ENCODE data around the gene TRAK1. TPM values are rescaled to one million over a fixed set of nuclear protein-coding genes. Genes with fewer than 3 reads are reported as not detected.

The TRAK1 gene
- total and polyA plus RNA-seq, 2 donors (not counting 1 experiment from before 2014, with no cell fraction given), result 71.3 to 129 TPM

DNA sequence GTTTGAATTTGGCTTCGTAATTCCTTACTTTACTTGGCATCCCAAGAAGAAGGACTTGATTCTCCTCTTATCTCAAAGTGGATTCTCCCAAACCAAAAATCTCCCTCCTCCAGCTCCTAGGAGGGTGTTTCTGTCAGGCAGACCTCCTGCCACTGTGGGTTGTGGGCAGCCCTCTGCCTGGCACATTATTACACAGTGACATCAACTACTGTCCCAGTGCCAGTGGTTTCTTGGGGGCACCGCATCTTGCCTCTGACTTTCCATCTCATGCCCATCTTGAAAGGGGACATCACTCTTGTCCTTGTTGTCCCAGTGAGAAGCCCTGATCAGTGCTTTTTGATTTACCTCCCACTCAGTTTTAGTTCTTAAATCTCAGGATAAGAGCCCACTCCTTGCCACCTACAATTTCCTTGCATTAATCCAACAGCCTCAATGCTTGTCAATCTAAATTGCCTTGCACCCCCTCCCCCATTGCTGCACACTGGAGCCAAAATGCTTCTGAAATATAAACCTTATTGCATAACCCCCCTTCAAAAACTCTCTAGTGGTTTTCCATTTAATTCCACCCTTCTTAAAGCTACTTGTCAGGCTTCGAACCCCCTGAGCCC is 81.0 kb downstream of the TRAK1 start:
- H3K27me3 Mint-ChIP-seq, result no peaks in the 10 kb centered on the region
- Histone ChIP-seq H3K4me1 (ENCODE audit: control insufficient read depth in 2 of 2, insufficient read depth in 2 of 2, low read length in 2 of 2) (peaks cover 62 to 71% of the 10 kb centered on the region in 2 donors), H3K4me3 (ENCODE audit: control extremely low read depth in 1 of 5, extremely low read depth in 1 of 5, insufficient read depth in 1 of 5, low read depth in 2 of 5, low read length in 4 of 5) (no peak overlapping the region), H3K4me2 (replicated peaks; ENCODE audit: low read depth, low read length, poor library complexity, severe bottlenecking) (peak overlapping the region; percentile 48), H4K20me1 (ENCODE audit: control insufficient read depth, insufficient read depth, low read length, poor library complexity, severe bottlenecking) (peaks cover 65% of the 10 kb centered on the region), H3K27me3 (replicated peaks in 1 of 4; ENCODE audit: control extremely low read depth in 1 of 4, control insufficient read depth in 3 of 4, insufficient read depth in 4 of 4, low read length in 3 of 4) (no peaks in the 10 kb centered on the region), H3K9me3 (ENCODE audit: control extremely low read depth in 1 of 3, control insufficient read depth in 2 of 3, insufficient read depth in 1 of 3, low read length in 2 of 3) (no peaks in the 10 kb centered on the region), H3K79me2 (ENCODE audit: control insufficient read depth, insufficient read depth, low read length) (peaks cover 92% of the 10 kb centered on the region), H3K27ac (ENCODE audit: low read length in 2 of 2) (peak overlapping the region in 1 of 2 donors; percentile 8), H3K36me3 (replicated peaks in 1 of 2; ENCODE audit: control extremely low read depth in 1 of 2, control insufficient read depth in 1 of 2, extremely low read depth in 1 of 2, insufficient read depth in 2 of 2, low read length in 1 of 2) (peaks cover 0 to 6% of the 10 kb centered on the region in 2 experiments), H3K9ac (ENCODE audit: low read length) (no peak overlapping the region), H2AFZ (ENCODE audit: insufficient read depth, low read depth, low read length, poor library complexity, severe bottlenecking) (no peak overlapping the region)
- no peak for TF ChIP-seq EZH2 (IDR thresholded peaks at IDR 0.05; ENCODE audit: borderline replicate concordance, insufficient read depth, low read depth, low read length, poor library complexity, severe bottlenecking)
- TF ChIP-seq, protein P1, sequence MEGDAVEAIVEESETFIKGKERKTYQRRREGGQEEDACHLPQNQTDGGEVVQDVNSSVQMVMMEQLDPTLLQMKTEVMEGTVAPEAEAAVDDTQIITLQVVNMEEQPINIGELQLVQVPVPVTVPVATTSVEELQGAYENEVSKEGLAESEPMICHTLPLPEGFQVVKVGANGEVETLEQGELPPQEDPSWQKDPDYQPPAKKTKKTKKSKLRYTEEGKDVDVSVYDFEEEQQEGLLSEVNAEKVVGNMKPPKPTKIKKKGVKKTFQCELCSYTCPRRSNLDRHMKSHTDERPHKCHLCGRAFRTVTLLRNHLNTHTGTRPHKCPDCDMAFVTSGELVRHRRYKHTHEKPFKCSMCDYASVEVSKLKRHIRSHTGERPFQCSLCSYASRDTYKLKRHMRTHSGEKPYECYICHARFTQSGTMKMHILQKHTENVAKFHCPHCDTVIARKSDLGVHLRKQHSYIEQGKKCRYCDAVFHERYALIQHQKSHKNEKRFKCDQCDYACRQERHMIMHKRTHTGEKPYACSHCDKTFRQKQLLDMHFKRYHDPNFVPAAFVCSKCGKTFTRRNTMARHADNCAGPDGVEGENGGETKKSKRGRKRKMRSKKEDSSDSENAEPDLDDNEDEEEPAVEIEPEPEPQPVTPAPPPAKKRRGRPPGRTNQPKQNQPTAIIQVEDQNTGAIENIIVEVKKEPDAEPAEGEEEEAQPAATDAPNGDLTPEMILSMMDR (IDR thresholded peaks at IDR 0.05), result no peak
- DNase-seq (no peak), ATAC-seq (ENCODE audit: low read depth) (no peak)
- H3K27ac Mint-ChIP-seq, result peak overlapping the region; percentile 65
- peak overlapping the region; percentile 54 for H3K4me3 Mint-ChIP-seq
- 100% methylated on average over 2 of the region's 3 CpGs for WGBS (ENCODE audit: insufficient coverage)
- ChIA-PET POLR2A (no interaction called here), CTCF (interaction anchor here (1.3 kb wide), 1 partner anchor 19 kb away, joined by 4 read pairs; no protein-coding TSS in a partner anchor)
- H3K9me3 Mint-ChIP-seq (ENCODE audit: insufficient read depth), result no peaks in the 10 kb centered on the region
- peaks cover 78% of the 10 kb centered on the region for H3K4me1 Mint-ChIP-seq
- intact Hi-C loops (cut with micrococcal nuclease), result no loop called here

DNA sequence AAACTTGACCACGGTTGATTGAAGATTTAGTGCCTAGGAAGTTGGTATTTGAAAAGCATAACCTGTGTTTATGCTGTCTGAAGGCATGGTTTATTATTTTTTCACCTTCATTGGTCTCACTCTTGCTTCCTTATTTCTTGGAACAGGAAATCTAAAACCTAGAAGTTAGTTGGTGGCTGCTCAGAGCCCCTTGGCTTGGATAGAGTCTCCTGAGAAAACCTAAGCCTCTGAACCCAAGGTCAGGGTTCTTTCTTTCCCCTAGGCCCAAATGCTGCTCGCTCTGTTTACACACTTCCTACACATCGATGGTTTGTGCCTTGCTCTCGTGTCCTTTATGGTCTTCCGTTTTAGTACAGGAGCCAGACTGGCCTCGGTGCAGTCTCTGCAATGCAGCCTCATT is 82.2 kb downstream of the TRAK1 start:
- peak overlapping the region; percentile 69 for H3K27ac Mint-ChIP-seq
- H3K4me2 ChIP-seq (replicated peaks; ENCODE audit: low read depth, low read length, poor library complexity, severe bottlenecking), result peak overlapping the region; percentile 48

More for the DNA sequence above, 82.2 kb downstream of the TRAK1 start:
- intact Hi-C loops (cut with micrococcal nuclease), result no loop called here
- H3K4me1 Mint-ChIP-seq, result peaks cover 71% of the 10 kb centered on the region
- H3K27me3 Mint-ChIP-seq, result no peaks in the 10 kb centered on the region
- no peaks in the 10 kb centered on the region for H3K9me3 Mint-ChIP-seq (ENCODE audit: insufficient read depth)
- H4K20me1 ChIP-seq (ENCODE audit: control insufficient read depth, insufficient read depth, low read length, poor library complexity, severe bottlenecking), result peaks cover 60% of the 10 kb centered on the region
- no peaks in the 10 kb centered on the region for H3K27me3 ChIP-seq (replicated peaks in 1 of 4; ENCODE audit: control extremely low read depth in 1 of 4, control insufficient read depth in 3 of 4, insufficient read depth in 4 of 4, low read length in 3 of 4)
- H3K4me1 ChIP-seq (ENCODE audit: control insufficient read depth in 2 of 2, insufficient read depth in 2 of 2, low read length in 2 of 2), result peaks cover 62 to 70% of the 10 kb centered on the region in 2 donors
- H2AFZ ChIP-seq (ENCODE audit: insufficient read depth, low read depth, low read length, poor library complexity, severe bottlenecking), result no peak overlapping the region
- H3K27ac ChIP-seq (ENCODE audit: low read length in 2 of 2), result peak overlapping the region in 1 of 2 donors; percentile 42
- TF ChIP-seq, protein P1 (IDR thresholded peaks at IDR 0.05), result no peak
- no peak for TF ChIP-seq EZH2 (IDR thresholded peaks at IDR 0.05; ENCODE audit: borderline replicate concordance, insufficient read depth, low read depth, low read length, poor library complexity, severe bottlenecking)
- WGBS (ENCODE audit: insufficient coverage), result 20% methylated on average over 5 of the region's 6 CpGs
- ChIA-PET POLR2A (no interaction called here), CTCF (interaction anchor here (1.2 kb wide), 1 partner anchor 18 kb away, joined by 4 read pairs; no protein-coding TSS in a partner anchor)
- DNase-seq (peak; percentile 38), ATAC-seq (ENCODE audit: low read depth) (peak; percentile 29)
- H3K4me3 Mint-ChIP-seq, result peak overlapping the region; percentile 55
- H3K9me3 ChIP-seq (ENCODE audit: control extremely low read depth in 1 of 3, control insufficient read depth in 2 of 3, insufficient read depth in 1 of 3, low read length in 2 of 3), result no peaks in the 10 kb centered on the region
- peaks cover 92% of the 10 kb centered on the region for H3K79me2 ChIP-seq (ENCODE audit: control insufficient read depth, insufficient read depth, low read length)
- peaks cover 0 to 18% of the 10 kb centered on the region in 2 experiments for H3K36me3 ChIP-seq (replicated peaks in 1 of 2; ENCODE audit: control extremely low read depth in 1 of 2, control insufficient read depth in 1 of 2, extremely low read depth in 1 of 2, insufficient read depth in 2 of 2, low read length in 1 of 2)
- no peak overlapping the region for H3K4me3 ChIP-seq (ENCODE audit: control extremely low read depth in 1 of 5, extremely low read depth in 1 of 5, insufficient read depth in 1 of 5, low read depth in 2 of 5, low read length in 4 of 5)
- no peak overlapping the region for H3K9ac ChIP-seq (ENCODE audit: low read length)

All from B cell (primary cell).